ENCODE measurements around the gene SORCS2.

Gene SORCS2

DNA sequence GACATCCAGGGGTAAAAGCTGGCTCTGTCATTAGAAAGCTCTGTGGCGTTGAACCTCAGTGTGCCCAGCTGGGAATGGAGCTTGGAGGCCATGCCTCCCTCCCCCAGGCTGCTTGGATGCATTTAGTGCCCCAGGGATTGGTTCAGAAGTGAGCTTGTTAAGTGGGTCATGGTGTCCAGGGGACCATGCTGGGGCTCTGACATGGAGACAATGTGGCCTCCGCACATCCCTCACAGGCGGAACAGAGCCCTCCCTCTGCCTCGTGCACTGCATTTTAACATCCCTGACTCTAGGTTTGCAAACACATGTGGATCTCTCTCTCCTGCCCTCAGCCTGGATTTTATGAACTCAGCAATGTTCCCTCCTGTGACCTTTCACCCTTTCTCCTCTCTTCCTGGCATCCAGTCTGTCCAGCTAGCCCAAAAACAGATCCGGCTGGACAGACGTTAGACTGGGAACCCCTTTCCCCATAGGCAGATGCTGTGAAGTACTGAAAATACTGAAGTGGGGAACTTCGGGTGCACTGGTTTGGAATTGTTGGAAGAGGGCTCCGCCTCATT, 81.5 kb downstream of the SORCS2 start (continued):
- no peak for TF ChIP-seq TRIM28 (IDR thresholded peaks at IDR 0.05; ENCODE audit: borderline replicate concordance, low read length)
- TF ChIP-seq, protein P1, sequence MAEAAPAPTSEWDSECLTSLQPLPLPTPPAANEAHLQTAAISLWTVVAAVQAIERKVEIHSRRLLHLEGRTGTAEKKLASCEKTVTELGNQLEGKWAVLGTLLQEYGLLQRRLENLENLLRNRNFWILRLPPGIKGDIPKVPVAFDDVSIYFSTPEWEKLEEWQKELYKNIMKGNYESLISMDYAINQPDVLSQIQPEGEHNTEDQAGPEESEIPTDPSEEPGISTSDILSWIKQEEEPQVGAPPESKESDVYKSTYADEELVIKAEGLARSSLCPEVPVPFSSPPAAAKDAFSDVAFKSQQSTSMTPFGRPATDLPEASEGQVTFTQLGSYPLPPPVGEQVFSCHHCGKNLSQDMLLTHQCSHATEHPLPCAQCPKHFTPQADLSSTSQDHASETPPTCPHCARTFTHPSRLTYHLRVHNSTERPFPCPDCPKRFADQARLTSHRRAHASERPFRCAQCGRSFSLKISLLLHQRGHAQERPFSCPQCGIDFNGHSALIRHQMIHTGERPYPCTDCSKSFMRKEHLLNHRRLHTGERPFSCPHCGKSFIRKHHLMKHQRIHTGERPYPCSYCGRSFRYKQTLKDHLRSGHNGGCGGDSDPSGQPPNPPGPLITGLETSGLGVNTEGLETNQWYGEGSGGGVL (tag by site-specific recombination; IDR thresholded peaks at IDR 0.05): no peak
- TF ChIP-seq, protein P2, sequence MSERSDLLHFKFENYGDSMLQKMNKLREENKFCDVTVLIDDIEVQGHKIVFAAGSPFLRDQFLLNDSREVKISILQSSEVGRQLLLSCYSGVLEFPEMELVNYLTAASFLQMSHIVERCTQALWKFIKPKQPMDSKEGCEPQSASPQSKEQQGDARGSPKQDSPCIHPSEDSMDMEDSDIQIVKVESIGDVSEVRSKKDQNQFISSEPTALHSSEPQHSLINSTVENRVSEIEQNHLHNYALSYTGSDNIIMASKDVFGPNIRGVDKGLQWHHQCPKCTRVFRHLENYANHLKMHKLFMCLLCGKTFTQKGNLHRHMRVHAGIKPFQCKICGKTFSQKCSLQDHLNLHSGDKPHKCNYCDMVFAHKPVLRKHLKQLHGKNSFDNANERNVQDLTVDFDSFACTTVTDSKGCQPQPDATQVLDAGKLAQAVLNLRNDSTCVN (tag by site-specific recombination; optimal IDR thresholded peaks at IDR 0.05): no peak
- no peak for TF ChIP-seq ZNF560 (tag by site-specific recombination; IDR thresholded peaks at IDR 0.05; ENCODE audit: borderline replicate concordance)
- TF ChIP-seq, protein P3, sequence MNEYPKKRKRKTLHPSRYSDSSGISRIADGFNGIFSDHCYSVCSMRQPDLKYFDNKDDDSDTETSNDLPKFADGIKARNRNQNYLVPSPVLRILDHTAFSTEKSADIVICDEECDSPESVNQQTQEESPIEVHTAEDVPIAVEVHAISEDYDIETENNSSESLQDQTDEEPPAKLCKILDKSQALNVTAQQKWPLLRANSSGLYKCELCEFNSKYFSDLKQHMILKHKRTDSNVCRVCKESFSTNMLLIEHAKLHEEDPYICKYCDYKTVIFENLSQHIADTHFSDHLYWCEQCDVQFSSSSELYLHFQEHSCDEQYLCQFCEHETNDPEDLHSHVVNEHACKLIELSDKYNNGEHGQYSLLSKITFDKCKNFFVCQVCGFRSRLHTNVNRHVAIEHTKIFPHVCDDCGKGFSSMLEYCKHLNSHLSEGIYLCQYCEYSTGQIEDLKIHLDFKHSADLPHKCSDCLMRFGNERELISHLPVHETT (tag by site-specific recombination; IDR thresholded peaks at IDR 0.05): no peak
- TF ChIP-seq ZNF777 (tag by site-specific recombination; IDR thresholded peaks at IDR 0.05; ENCODE audit: borderline replicate concordance): no peak
- no peak for TF ChIP-seq MEIS1 (CRISPR knock-in tag; IDR thresholded peaks at IDR 0.05; ENCODE audit: borderline replicate concordance)
- no peak for TF ChIP-seq ZNF707 (tag by site-specific recombination; IDR thresholded peaks at IDR 0.05)
- no peak for TF ChIP-seq ZNF223 (tag by site-specific recombination; IDR thresholded peaks at IDR 0.05)

DNA sequence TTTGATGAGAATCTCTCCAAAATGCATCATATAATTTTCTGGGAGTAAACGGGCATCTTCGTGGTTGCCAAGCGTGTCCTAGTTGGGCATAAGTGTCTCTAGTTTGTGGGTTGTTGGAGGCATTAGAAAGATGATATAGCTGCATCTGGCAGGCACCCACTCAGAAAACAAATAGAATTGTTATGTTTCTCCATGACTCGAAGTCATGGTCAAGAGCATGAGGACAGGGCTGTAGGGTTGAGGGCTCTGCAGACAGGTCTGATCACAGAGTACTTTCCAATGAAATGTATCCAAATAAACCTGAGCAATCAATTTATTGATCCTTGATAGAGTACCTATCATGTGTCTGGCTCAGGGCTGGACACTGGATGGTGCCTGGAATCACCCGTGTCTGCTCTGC, 82.7 kb downstream of the SORCS2 start:
- H3K9me3 ChIP-seq (ENCODE audit: control insufficient read depth, insufficient read depth, low read depth, low read length): no peaks in the 10 kb centered on the region
- no peak overlapping the region for H3K4me3 ChIP-seq (ENCODE audit: low read depth, low read length)
- no peak overlapping the region for H3K27ac ChIP-seq (ENCODE audit: extremely low read depth, low read depth, low read length)
- H3K36me3 ChIP-seq (ENCODE audit: control insufficient read depth in 2 of 2, insufficient read depth in 1 of 2, low read length in 2 of 2): no peaks in the 10 kb centered on the region
- H3K4me1 ChIP-seq (ENCODE audit: control insufficient read depth, insufficient read depth, low read length): no peaks in the 10 kb centered on the region
- ChIA-PET CTCF (no interaction called here), POLR2A (no interaction called here)
- TF ChIP-seq, protein P4, sequence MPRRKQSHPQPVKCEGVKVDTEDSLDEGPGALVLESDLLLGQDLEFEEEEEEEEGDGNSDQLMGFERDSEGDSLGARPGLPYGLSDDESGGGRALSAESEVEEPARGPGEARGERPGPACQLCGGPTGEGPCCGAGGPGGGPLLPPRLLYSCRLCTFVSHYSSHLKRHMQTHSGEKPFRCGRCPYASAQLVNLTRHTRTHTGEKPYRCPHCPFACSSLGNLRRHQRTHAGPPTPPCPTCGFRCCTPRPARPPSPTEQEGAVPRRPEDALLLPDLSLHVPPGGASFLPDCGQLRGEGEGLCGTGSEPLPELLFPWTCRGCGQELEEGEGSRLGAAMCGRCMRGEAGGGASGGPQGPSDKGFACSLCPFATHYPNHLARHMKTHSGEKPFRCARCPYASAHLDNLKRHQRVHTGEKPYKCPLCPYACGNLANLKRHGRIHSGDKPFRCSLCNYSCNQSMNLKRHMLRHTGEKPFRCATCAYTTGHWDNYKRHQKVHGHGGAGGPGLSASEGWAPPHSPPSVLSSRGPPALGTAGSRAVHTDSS (tag by site-specific recombination; IDR thresholded peaks at IDR 0.05): no peak
- no peak for TF ChIP-seq ZNF664 (tag by site-specific recombination; IDR thresholded peaks at IDR 0.05)
- TF ChIP-seq, protein P5, sequence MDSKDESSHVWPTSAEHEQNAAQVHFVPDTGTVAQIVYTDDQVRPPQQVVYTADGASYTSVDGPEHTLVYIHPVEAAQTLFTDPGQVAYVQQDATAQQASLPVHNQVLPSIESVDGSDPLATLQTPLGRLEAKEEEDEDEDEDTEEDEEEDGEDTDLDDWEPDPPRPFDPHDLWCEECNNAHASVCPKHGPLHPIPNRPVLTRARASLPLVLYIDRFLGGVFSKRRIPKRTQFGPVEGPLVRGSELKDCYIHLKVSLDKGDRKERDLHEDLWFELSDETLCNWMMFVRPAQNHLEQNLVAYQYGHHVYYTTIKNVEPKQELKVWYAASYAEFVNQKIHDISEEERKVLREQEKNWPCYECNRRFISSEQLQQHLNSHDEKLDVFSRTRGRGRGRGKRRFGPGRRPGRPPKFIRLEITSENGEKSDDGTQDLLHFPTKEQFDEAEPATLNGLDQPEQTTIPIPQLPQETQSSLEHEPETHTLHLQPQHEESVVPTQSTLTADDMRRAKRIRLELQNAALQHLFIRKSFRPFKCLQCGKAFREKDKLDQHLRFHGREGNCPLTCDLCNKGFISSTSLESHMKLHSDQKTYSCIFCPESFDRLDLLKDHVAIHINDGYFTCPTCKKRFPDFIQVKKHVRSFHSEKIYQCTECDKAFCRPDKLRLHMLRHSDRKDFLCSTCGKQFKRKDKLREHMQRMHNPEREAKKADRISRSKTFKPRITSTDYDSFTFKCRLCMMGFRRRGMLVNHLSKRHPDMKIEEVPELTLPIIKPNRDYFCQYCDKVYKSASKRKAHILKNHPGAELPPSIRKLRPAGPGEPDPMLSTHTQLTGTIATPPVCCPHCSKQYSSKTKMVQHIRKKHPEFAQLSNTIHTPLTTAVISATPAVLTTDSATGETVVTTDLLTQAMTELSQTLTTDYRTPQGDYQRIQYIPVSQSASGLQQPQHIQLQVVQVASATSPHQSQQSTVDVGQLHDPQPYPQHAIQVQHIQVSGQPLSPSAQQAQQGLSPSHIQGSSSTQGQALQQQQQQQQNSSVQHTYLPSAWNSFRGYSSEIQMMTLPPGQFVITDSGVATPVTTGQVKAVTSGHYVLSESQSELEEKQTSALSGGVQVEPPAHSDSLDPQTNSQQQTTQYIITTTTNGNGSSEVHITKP (tag by site-specific recombination; IDR thresholded peaks at IDR 0.05): no peak
- TF ChIP-seq ZNF600 (tag by site-specific recombination; IDR thresholded peaks at IDR 0.05): no peak
- TF ChIP-seq ZNF776 (tag by site-specific recombination; IDR thresholded peaks at IDR 0.05; ENCODE audit: borderline replicate concordance): no peak
- TF ChIP-seq, protein P6, sequence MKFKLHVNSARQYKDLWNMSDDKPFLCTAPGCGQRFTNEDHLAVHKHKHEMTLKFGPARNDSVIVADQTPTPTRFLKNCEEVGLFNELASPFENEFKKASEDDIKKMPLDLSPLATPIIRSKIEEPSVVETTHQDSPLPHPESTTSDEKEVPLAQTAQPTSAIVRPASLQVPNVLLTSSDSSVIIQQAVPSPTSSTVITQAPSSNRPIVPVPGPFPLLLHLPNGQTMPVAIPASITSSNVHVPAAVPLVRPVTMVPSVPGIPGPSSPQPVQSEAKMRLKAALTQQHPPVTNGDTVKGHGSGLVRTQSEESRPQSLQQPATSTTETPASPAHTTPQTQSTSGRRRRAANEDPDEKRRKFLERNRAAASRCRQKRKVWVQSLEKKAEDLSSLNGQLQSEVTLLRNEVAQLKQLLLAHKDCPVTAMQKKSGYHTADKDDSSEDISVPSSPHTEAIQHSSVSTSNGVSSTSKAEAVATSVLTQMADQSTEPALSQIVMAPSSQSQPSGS (tag by site-specific recombination; IDR thresholded peaks at IDR 0.05; ENCODE audit: low read depth): no peak
- TF ChIP-seq ZNF670 (tag by site-specific recombination; IDR thresholded peaks at IDR 0.05; ENCODE audit: low read depth): no peak
- TF ChIP-seq EGR2 (tag by site-specific recombination; IDR thresholded peaks at IDR 0.05; ENCODE audit: low read depth): no peak
- no peak for TF ChIP-seq ZNF596 (tag by site-specific recombination; IDR thresholded peaks at IDR 0.05)
- TF ChIP-seq, protein P7, sequence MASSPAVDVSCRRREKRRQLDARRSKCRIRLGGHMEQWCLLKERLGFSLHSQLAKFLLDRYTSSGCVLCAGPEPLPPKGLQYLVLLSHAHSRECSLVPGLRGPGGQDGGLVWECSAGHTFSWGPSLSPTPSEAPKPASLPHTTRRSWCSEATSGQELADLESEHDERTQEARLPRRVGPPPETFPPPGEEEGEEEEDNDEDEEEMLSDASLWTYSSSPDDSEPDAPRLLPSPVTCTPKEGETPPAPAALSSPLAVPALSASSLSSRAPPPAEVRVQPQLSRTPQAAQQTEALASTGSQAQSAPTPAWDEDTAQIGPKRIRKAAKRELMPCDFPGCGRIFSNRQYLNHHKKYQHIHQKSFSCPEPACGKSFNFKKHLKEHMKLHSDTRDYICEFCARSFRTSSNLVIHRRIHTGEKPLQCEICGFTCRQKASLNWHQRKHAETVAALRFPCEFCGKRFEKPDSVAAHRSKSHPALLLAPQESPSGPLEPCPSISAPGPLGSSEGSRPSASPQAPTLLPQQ (tag by site-specific recombination; IDR thresholded peaks at IDR 0.05): no peak
- no peak for TF ChIP-seq ZBTB48 (tag by site-specific recombination; IDR thresholded peaks at IDR 0.05)
- no peak for TF ChIP-seq ZNF654 (tag by site-specific recombination; IDR thresholded peaks at IDR 0.05; ENCODE audit: low read depth)
- no peak for TF ChIP-seq ZNF433 (tag by site-specific recombination; IDR thresholded peaks at IDR 0.05; ENCODE audit: low read depth)
- TF ChIP-seq, protein P8, sequence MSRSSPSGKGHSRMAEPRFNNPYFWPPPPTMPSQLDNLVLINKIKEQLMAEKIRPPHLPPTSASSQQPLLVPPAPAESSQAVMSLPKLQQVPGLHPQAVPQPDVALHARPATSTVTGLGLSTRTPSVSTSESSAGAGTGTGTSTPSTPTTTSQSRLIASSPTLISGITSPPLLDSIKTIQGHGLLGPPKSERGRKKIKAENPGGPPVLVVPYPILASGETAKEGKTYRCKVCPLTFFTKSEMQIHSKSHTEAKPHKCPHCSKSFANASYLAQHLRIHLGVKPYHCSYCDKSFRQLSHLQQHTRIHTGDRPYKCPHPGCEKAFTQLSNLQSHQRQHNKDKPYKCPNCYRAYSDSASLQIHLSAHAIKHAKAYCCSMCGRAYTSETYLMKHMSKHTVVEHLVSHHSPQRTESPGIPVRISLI (tag by site-specific recombination; IDR thresholded peaks at IDR 0.05): no peak

All from HEK293 (cell line).